Epithelial cell of esophagus (primary cell): ENCODE data around the gene FOXA3.

Source experiments
- DNase-seq: peaks from one replicate; pipeline ENCODE4 v3.0.0; 2010; ENCODE audit warnings: low read depth
- H3K4me3 ChIP-seq: 2 replicates; pipeline ENCODE4 v1.5.1; 2011; ENCODE audit warnings: mild to moderate bottlenecking, low read length, control low read depth
- CTCF ChIP-seq: IDR thresholded peaks from 2 replicates; pipeline ENCODE4 v1.5.1; 2011; ENCODE audit warnings: low read depth, mild to moderate bottlenecking, low read length, control low read depth, inconsistent platforms; ENCODE audit not compliant: insufficient read depth; ENCODE audit errors: missing control alignments

The FOXA3 gene

GRCh38 chr19:45819769-45820168, 44.4 kb upstream of the FOXA3 start:
- DNase-seq, result no peak
- no peak overlapping the region for H3K4me3 ChIP-seq
- TF ChIP-seq CTCF, result no peak

GRCh38 chr19:45820413-45821102, 43.6 kb upstream of the FOXA3 start:
- no peak for TF ChIP-seq CTCF
- no peak overlapping the region for H3K4me3 ChIP-seq
- no peak for DNase-seq

GRCh38 chr19:45821103-45821521, 43.0 kb upstream of the FOXA3 start:
- no peak for TF ChIP-seq CTCF
- H3K4me3 ChIP-seq, result no peak overlapping the region
- no peak for DNase-seq

GRCh38 chr19:45821570-45821969, 42.6 kb upstream of the FOXA3 start:
- no peak overlapping the region for H3K4me3 ChIP-seq
- TF ChIP-seq CTCF, result no peak
- no peak for DNase-seq

GRCh38 chr19:45822716-45823115, 41.4 kb upstream of the FOXA3 start:
- TF ChIP-seq CTCF, result no peak
- no peak overlapping the region for H3K4me3 ChIP-seq

GRCh38 chr19:45823182-45823581, 40.9 kb upstream of the FOXA3 start:
- no peak for TF ChIP-seq CTCF
- H3K4me3 ChIP-seq, result no peak overlapping the region
- DNase-seq, result no peak

More at GRCh38 chr19:45822716-45823115, 41.4 kb upstream of the FOXA3 start:
- no peak for DNase-seq

- peak; percentile 59 for DNase-seq
- TF ChIP-seq CTCF, result no peak
- no peak overlapping the region for H3K4me3 ChIP-seq
Observed at GRCh38 chr19:45824041-45824471, 40.1 kb upstream of the FOXA3 start.
